Duodenal mucosa (tissue), 2 donors: ENCODE data around the gene OPA1.

Experiments used
- H3K27ac ChIP-seq: one replicate; pipeline ENCODE4 v1.7.0; 2013; ENCODE audit warnings: low read depth, low read length
- H3K27me3 ChIP-seq, 2 donors: one replicate each; pipeline ENCODE4 v1.7.0; 2013; ENCODE audit warnings: low read length in 2 of 2, control low read depth in 1 of 2; ENCODE audit not compliant: insufficient read depth in 2 of 2, control insufficient read depth in 1 of 2
- H3K36me3 ChIP-seq, 2 donors: one replicate each; pipeline ENCODE4 v1.7.0; 2013; ENCODE audit warnings: low read length in 2 of 2, control low read depth in 1 of 2; ENCODE audit not compliant: insufficient read depth in 2 of 2, control insufficient read depth in 1 of 2
- H3K4me1 ChIP-seq, 2 donors: one replicate each; pipeline ENCODE4 v1.7.0; 2013; ENCODE audit warnings: low read length in 2 of 2, control low read depth in 1 of 2; ENCODE audit not compliant: insufficient read depth in 2 of 2, control insufficient read depth in 1 of 2
- H3K4me3 ChIP-seq, 2 donors: one replicate each; pipeline ENCODE4 v1.7.0; 2013; ENCODE audit warnings: low read length in 2 of 2, low read depth in 1 of 2
- H3K9ac ChIP-seq, 2 donors: one replicate each; pipeline ENCODE4 v1.7.0; 2013; ENCODE audit warnings: low read length in 2 of 2, low read depth in 1 of 2
- H3K9me3 ChIP-seq, 2 donors: one replicate each; pipeline ENCODE4 v1.7.0; 2013; ENCODE audit warnings: low read length in 2 of 2, control low read depth in 1 of 2; ENCODE audit not compliant: control insufficient read depth in 1 of 2

OPA1 gene

GRCh38 chr3:193714523-193715137 lies 121.6 kb downstream of the OPA1 start:
- Histone ChIP-seq H3K36me3 (no peaks in the 10 kb centered on the region), H3K9me3 (peaks cover 8 to 10% of the 10 kb centered on the region in 2 donors), H3K27me3 (no peaks in the 10 kb centered on the region), H3K4me3 (no peak overlapping the region), H3K4me1 (no peaks in the 10 kb centered on the region), H3K27ac (no peak overlapping the region), H3K9ac (no peak overlapping the region)

GRCh38 chr3:193716150-193716549 lies 123.1 kb downstream of the OPA1 start:
- no peak overlapping the region for H3K27ac ChIP-seq
- peaks cover 8 to 10% of the 10 kb centered on the region in 2 donors for H3K9me3 ChIP-seq
- no peaks in the 10 kb centered on the region for H3K27me3 ChIP-seq
- no peak overlapping the region for H3K9ac ChIP-seq
- no peaks in the 10 kb centered on the region for H3K36me3 ChIP-seq
- H3K4me3 ChIP-seq = no peak overlapping the region
- H3K4me1 ChIP-seq = no peaks in the 10 kb centered on the region

- Histone ChIP-seq H3K9me3 (peaks cover 3 to 4% of the 10 kb centered on the region in 2 donors), H3K27ac (no peak overlapping the region), H3K4me3 (no peak overlapping the region), H3K36me3 (no peaks in the 10 kb centered on the region), H3K27me3 (no peaks in the 10 kb centered on the region), H3K4me1 (no peaks in the 10 kb centered on the region), H3K9ac (no peak overlapping the region)
These were observed 126.7 kb downstream of the OPA1 start for GRCh38 chr3:193719735-193720134.

- no peaks in the 10 kb centered on the region for H3K27me3 ChIP-seq
- no peak overlapping the region for H3K9ac ChIP-seq
These were observed 127.2 kb downstream of the OPA1 start for GRCh38 chr3:193720169-193720568.

GRCh38 chr3:193722566-193722965 lies 129.6 kb downstream of the OPA1 start:
- H3K27me3 ChIP-seq = no peaks in the 10 kb centered on the region
- no peaks in the 10 kb centered on the region for H3K4me1 ChIP-seq
- no peak overlapping the region for H3K9ac ChIP-seq
- no peak overlapping the region for H3K4me3 ChIP-seq
- H3K9me3 ChIP-seq = no peaks in the 10 kb centered on the region
- no peaks in the 10 kb centered on the region for H3K36me3 ChIP-seq
- no peak overlapping the region for H3K27ac ChIP-seq

More at GRCh38 chr3:193720169-193720568, 127.2 kb downstream of the OPA1 start:
- H3K36me3 ChIP-seq = no peaks in the 10 kb centered on the region
- no peaks in the 10 kb centered on the region for H3K9me3 ChIP-seq
- H3K4me3 ChIP-seq = no peak overlapping the region
- H3K4me1 ChIP-seq = no peaks in the 10 kb centered on the region
- H3K27ac ChIP-seq = no peak overlapping the region

GRCh38 chr3:193727089-193727488 lies 134.1 kb downstream of the OPA1 start:
- no peak overlapping the region for H3K27ac ChIP-seq
- H3K27me3 ChIP-seq = no peaks in the 10 kb centered on the region
- no peak overlapping the region for H3K4me3 ChIP-seq
- H3K9ac ChIP-seq = no peak overlapping the region
- H3K36me3 ChIP-seq = no peaks in the 10 kb centered on the region
- no peaks in the 10 kb centered on the region for H3K4me1 ChIP-seq
- no peaks in the 10 kb centered on the region for H3K9me3 ChIP-seq

- no peaks in the 10 kb centered on the region for H3K27me3 ChIP-seq
- H3K4me3 ChIP-seq = no peak overlapping the region
- H3K27ac ChIP-seq = no peak overlapping the region
- no peaks in the 10 kb centered on the region for H3K36me3 ChIP-seq
- H3K9me3 ChIP-seq = no peaks in the 10 kb centered on the region
- H3K4me1 ChIP-seq = no peaks in the 10 kb centered on the region
- H3K9ac ChIP-seq = no peak overlapping the region
These were observed 135.6 kb downstream of the OPA1 start for GRCh38 chr3:193728429-193729087.

GRCh38 chr3:193729088-193729465 lies 136.1 kb downstream of the OPA1 start:
- H3K36me3 ChIP-seq = no peaks in the 10 kb centered on the region
- H3K4me3 ChIP-seq = no peak overlapping the region
- no peaks in the 10 kb centered on the region for H3K4me1 ChIP-seq
- H3K9me3 ChIP-seq = no peaks in the 10 kb centered on the region
- H3K27me3 ChIP-seq = no peaks in the 10 kb centered on the region
- H3K9ac ChIP-seq = no peak overlapping the region
- H3K27ac ChIP-seq = no peak overlapping the region

GRCh38 chr3:193729601-193730000 lies 136.6 kb downstream of the OPA1 start:
- H3K27me3 ChIP-seq = no peaks in the 10 kb centered on the region

GRCh38 chr3:193730511-193730910 lies 137.5 kb downstream of the OPA1 start:
- Histone ChIP-seq H3K9ac (no peak overlapping the region), H3K27me3 (no peaks in the 10 kb centered on the region), H3K36me3 (no peaks in the 10 kb centered on the region), H3K27ac (no peak overlapping the region), H3K4me1 (no peaks in the 10 kb centered on the region), H3K4me3 (no peak overlapping the region), H3K9me3 (no peaks in the 10 kb centered on the region)

More at GRCh38 chr3:193729601-193730000, 136.6 kb downstream of the OPA1 start:
- Histone ChIP-seq H3K4me3 (no peak overlapping the region), H3K36me3 (no peaks in the 10 kb centered on the region), H3K9ac (no peak overlapping the region), H3K4me1 (no peaks in the 10 kb centered on the region), H3K27ac (no peak overlapping the region), H3K9me3 (no peaks in the 10 kb centered on the region)
